ENCODE measurements around the gene COL4A2. TPM values are rescaled to one million over a fixed set of nuclear protein-coding genes. Genes with fewer than 3 reads are reported as not detected.

COL4A2 gene
- total RNA-seq, 1 donor from 2014 or later: 159 TPM

DNA sequence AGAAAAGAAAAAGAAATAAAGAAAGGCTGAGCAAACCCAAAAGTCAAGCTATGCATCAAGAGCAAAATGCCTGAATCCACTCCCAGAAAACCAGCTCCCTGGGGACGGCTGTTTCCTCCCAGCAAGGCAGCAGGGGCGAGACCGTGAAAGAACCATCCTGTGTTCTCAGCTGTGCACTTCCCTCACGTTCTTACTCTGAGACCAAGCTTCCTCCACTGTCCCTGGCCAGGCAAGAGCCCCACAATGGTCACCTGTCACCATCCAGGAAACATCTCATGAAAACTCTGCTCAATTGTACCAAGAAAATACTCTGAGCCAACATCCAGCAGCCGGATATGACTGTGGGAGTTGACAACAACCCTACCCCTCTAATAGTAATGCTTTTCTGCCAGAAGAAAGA is 231.5 kb downstream of the COL4A2 start:
- Mint-ChIP-seq H3K36me3 (ENCODE audit: low read depth) (no peaks in the 10 kb centered on the region), H3K27me3 (ENCODE audit: low read depth) (peaks cover 2% of the 10 kb centered on the region), H3K4me1 (no peaks in the 10 kb centered on the region), H3K4me3 (no peak overlapping the region), H3K27ac (ENCODE audit: unreplicated experiment) (no peak overlapping the region), H3K9me3 (no peaks in the 10 kb centered on the region)
- TF ChIP-seq CTCF (conservative IDR thresholded peaks at IDR 0.05): no peak
- no peak for DNase-seq (ENCODE audit: low read depth, low spot score)

GRCh38 chr13:110539894-110540293 is 232.8 kb downstream of the COL4A2 start:
- peaks cover 1% of the 10 kb centered on the region for H3K9me3 Mint-ChIP-seq
- H3K4me3 Mint-ChIP-seq: no peak overlapping the region
- peaks cover 2% of the 10 kb centered on the region for H3K36me3 Mint-ChIP-seq (ENCODE audit: low read depth)
- DNase-seq (ENCODE audit: low read depth, low spot score): no peak
- H3K27ac Mint-ChIP-seq (ENCODE audit: unreplicated experiment): no peak overlapping the region
- no peaks in the 10 kb centered on the region for H3K4me1 Mint-ChIP-seq
- TF ChIP-seq CTCF (conservative IDR thresholded peaks at IDR 0.05): no peak
- no peaks in the 10 kb centered on the region for H3K27me3 Mint-ChIP-seq (ENCODE audit: low read depth)

DNA sequence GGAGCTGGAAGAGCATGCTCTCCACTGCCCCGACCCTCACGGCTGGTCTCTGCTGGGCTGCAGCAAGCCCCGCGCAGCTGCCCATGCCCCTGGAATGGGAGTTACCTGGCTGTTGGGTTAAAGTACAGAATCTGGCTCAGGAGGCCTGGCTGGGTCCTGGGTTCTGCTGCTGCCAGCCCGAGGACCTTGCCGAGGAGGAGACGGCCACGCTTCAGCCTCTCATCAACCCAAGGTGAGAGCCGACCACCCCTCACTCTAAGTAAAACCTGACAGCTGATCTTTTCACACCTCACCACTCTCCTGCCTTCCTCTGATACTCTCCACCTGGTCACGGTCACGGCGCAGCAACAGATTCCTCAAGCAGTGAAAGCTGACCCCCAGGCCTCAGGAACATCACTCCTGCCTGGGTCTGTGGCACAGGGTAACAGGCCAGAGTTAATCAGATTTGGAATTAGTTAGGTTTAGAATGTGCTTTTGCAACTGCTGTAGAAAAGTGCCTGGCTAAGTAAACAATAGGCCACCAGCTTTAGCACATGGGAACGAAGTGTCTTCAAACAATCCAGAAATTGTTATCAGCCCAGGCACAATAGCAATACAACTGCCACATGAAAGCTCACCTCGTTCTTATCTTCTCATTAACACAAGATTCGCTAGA is 233.9 kb downstream of the COL4A2 start:
- no peaks in the 10 kb centered on the region for H3K27me3 Mint-ChIP-seq (ENCODE audit: low read depth)
- no peak for TF ChIP-seq CTCF (conservative IDR thresholded peaks at IDR 0.05)
- H3K9me3 Mint-ChIP-seq: peaks cover 3% of the 10 kb centered on the region
- H3K36me3 Mint-ChIP-seq (ENCODE audit: low read depth): peaks cover 5% of the 10 kb centered on the region
- no peaks in the 10 kb centered on the region for H3K4me1 Mint-ChIP-seq
- DNase-seq (ENCODE audit: low read depth, low spot score): no peak
- H3K27ac Mint-ChIP-seq (ENCODE audit: unreplicated experiment): no peak overlapping the region
- no peak overlapping the region for H3K4me3 Mint-ChIP-seq

- DNase-seq (ENCODE audit: low read depth, low spot score): no peak
- no peak for TF ChIP-seq CTCF (conservative IDR thresholded peaks at IDR 0.05)
- no peaks in the 10 kb centered on the region for H3K4me1 Mint-ChIP-seq
- H3K27ac Mint-ChIP-seq (ENCODE audit: unreplicated experiment): no peak overlapping the region
- peaks cover 5% of the 10 kb centered on the region for H3K36me3 Mint-ChIP-seq (ENCODE audit: low read depth)
- no peak overlapping the region for H3K4me3 Mint-ChIP-seq
- H3K9me3 Mint-ChIP-seq: peaks cover 3% of the 10 kb centered on the region
- H3K27me3 Mint-ChIP-seq (ENCODE audit: low read depth): no peaks in the 10 kb centered on the region
Observed at GRCh38 chr13:110541526-110541920, 234.4 kb downstream of the COL4A2 start.

DNA sequence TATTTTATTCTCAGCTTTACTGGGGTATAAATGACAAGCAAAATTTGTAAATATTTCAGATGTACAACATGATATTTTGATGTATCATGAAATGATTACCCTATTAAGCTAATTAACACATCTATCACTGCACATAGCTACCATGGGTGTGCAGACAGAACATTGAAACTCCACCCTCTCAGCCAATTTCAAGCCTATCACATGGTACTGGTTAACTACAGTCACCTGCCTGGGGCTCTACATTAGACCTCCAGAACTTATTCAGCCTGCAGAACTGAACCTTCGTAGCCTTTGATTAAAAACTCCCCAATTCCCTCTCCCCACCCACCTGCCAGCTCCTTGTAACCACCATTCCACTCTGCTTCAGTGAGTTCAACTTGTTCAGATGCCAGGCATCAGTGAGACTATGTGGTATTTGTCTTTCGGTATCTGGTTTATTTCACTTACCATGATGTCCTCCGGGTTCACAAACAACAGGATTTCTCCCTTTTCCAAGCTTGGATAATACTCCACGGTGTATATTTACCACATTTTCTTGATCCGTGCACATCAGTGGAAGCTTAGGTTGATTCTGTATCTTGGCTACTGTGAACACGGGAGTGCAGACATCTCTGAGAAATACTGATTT is 235.2 kb downstream of the COL4A2 start:
- no peaks in the 10 kb centered on the region for H3K27me3 Mint-ChIP-seq (ENCODE audit: low read depth)
- no peak for DNase-seq (ENCODE audit: low read depth, low spot score)
- TF ChIP-seq CTCF (conservative IDR thresholded peaks at IDR 0.05): no peak
- no peak overlapping the region for H3K4me3 Mint-ChIP-seq
- no peaks in the 10 kb centered on the region for H3K4me1 Mint-ChIP-seq
- H3K9me3 Mint-ChIP-seq: peaks cover 3% of the 10 kb centered on the region
- H3K27ac Mint-ChIP-seq (ENCODE audit: unreplicated experiment): no peak overlapping the region
- peaks cover 5% of the 10 kb centered on the region for H3K36me3 Mint-ChIP-seq (ENCODE audit: low read depth)

All from neural crest cell (in vitro differentiated cells).